NB4 (cell line): Measurements from ENCODE around the gene TRIM38.
A peak's percentile ranks its signal among the peaks of the same experiment; 100 is the strongest.

Source experiments
- DNase-seq: peaks from one replicate; pipeline ENCODE4 v3.0.0; 2010; ENCODE audit warnings: low read depth
- H3K4me3 ChIP-seq: one replicate; pipeline ENCODE4 v1.5.1; 2011; ENCODE audit warnings: mild to moderate bottlenecking, low read depth, low read length, moderate library complexity
- MAX ChIP-seq: IDR thresholded peaks from 2 replicates; pipeline ENCODE4 v1.6.1; 2011; ENCODE audit warnings: low read depth, low read length
- MYC ChIP-seq: IDR thresholded peaks from 2 replicates; pipeline ENCODE4 v1.6.1; 2011; ENCODE audit warnings: low read depth, low read length
- POLR2A ChIP-seq: IDR thresholded peaks from 2 replicates; pipeline ENCODE4 v1.6.1; 2011; ENCODE audit warnings: mild to moderate bottlenecking; ENCODE audit not compliant: insufficient read length; ENCODE audit errors: extremely low read depth
- TF ChIP-seq, protein P1 (sequence below): IDR thresholded peaks from one replicate; pipeline ENCODE4 v1.5.1; 2012; ENCODE audit warnings: low read depth, low read length

TRIM38 gene

GRCh38 chr6:25990172-25990873, 27.7 kb downstream of the TRIM38 start:
- TF ChIP-seq MYC (no peak), MAX (no peak), POLR2A (no peak)
- TF ChIP-seq, protein P1, sequence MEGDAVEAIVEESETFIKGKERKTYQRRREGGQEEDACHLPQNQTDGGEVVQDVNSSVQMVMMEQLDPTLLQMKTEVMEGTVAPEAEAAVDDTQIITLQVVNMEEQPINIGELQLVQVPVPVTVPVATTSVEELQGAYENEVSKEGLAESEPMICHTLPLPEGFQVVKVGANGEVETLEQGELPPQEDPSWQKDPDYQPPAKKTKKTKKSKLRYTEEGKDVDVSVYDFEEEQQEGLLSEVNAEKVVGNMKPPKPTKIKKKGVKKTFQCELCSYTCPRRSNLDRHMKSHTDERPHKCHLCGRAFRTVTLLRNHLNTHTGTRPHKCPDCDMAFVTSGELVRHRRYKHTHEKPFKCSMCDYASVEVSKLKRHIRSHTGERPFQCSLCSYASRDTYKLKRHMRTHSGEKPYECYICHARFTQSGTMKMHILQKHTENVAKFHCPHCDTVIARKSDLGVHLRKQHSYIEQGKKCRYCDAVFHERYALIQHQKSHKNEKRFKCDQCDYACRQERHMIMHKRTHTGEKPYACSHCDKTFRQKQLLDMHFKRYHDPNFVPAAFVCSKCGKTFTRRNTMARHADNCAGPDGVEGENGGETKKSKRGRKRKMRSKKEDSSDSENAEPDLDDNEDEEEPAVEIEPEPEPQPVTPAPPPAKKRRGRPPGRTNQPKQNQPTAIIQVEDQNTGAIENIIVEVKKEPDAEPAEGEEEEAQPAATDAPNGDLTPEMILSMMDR = no peak
- no peak overlapping the region for H3K4me3 ChIP-seq
- DNase-seq = no peak

- H3K4me3 ChIP-seq = peak overlapping the region; percentile 63
- peak; percentile 93 for DNase-seq
- TF ChIP-seq POLR2A = no peak
- peak; percentile 55 for TF ChIP-seq MYC
- peak; percentile 72 for TF ChIP-seq MAX
These were observed 29.3 kb downstream of the TRIM38 start for GRCh38 chr6:25991785-25992412.

DNA sequence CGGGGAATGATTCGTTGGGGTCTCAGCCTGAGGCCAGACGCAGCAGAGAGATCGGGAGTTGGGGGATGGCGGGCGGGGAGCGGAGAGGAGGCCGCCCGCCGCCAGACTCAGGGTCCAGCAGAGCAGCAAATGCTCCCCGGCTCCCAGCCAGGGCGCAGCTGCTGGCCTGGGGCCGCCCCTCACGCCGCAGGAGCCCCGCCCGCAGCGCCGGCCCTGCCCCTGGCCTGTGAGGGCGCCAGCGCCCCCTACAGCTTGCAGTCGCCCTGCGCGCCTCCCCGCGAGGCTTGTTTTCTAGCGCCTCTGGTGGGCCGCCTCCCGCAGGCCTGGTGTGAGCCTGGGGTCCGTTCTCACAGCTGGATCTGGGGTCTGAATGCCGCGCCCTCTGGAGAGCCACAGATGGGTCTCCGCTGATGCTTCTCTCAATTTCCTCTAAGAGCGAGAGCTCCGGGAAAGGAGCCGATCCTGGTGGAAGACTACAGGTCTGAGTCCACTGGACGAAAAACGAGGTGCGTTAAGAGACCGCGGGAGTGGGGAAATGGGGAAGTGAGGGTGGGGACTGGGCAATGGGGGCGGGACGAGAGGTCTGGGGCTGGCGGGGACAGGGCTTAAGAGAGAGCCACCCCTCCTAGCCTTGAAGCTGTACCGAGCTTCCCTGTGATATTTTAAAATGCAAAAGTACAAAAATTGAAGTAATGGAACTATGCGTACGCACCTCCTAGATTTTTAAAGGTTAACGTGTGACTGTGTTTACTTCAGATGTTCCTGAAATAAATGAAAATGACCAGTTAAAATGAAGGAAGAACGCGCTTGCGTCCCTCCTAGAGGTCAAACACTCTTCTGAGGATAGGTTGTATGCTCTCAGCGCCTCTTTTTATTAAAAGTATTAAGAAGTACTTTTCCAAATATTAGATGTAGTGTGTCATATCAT, 30.1 kb downstream of the TRIM38 start:
- peak overlapping the region; percentile 85 for H3K4me3 ChIP-seq
- TF ChIP-seq POLR2A = peak; percentile 86
- TF ChIP-seq MYC = peak; percentile 71
- TF ChIP-seq MAX = peak; percentile 69
- TF ChIP-seq, protein P1 = peak; percentile 82
- DNase-seq = peak; percentile 96

DNA sequence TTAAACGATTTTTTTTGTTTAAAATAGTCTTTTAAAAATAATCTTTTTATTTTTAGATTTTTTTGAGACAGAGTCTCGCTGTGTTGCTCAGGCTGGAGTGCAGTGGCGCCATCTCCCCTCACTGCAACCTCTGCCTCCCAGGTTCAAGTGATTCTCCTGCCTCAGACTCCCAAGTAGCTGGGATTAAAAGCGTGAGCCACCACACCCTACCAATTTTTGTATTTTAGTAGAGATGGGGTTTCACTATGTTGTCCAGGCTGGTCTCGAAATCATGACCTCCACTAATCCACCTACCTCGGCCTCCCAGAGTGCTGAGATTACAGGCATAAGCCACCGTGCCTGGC, 30.7 kb downstream of the TRIM38 start:
- H3K4me3 ChIP-seq = peak overlapping the region; percentile 85
- peak; percentile 32 for DNase-seq

- no peak for DNase-seq
- no peak for TF ChIP-seq MAX
- TF ChIP-seq, protein P1 = no peak
- no peak for TF ChIP-seq POLR2A
- no peak for TF ChIP-seq MYC
- no peak overlapping the region for H3K4me3 ChIP-seq
These were observed 32.9 kb downstream of the TRIM38 start for GRCh38 chr6:25995507-25995906.

DNA sequence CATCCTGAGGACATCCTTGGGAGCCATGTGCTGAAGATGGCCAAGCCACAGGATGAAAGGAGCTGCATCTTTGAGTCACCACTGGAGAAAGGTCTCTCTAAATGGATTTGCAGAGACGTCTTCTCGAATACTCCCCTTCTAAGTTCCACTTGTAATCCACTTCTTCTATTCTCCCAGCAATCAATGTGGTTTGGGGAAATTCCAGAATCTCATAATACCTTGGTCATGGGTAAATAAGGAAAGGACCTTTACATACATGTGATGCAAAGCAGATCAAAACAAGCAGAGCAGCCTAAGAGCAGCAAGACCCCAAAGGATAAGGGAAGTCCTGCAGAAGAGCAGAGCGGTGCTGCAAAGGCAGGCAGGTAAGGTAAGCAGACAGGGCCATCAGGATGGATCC, 35.3 kb downstream of the TRIM38 start:
- DNase-seq = no peak
- no peak for TF ChIP-seq MAX
- TF ChIP-seq MYC = no peak
- TF ChIP-seq POLR2A = no peak
- TF ChIP-seq, protein P1 = no peak
- H3K4me3 ChIP-seq = no peak overlapping the region
